DOHH2 (cell line): ENCODE data around the gene NFIX.

Experiments
- EZH2phosphoT487 ChIP-seq: fragments of 200-600 bp; sonication (generic); IDR thresholded peaks from 2 replicates; pipeline ENCODE4 v1.6.1; 2017; ENCODE audit warnings: borderline replicate concordance, mild to moderate bottlenecking, antibody characterized with exemption, low read length, moderate library complexity, mixed read lengths
- TF ChIP-seq, protein P1 (sequence below): fragments of 200-600 bp; sonication (generic); IDR thresholded peaks from one replicate; pipeline ENCODE4 v1.5.1; 2014; ENCODE audit warnings: antibody characterized with exemption, mild to moderate bottlenecking, low read depth, low read length; ENCODE audit not compliant: poor library complexity, severe bottlenecking

DNA sequence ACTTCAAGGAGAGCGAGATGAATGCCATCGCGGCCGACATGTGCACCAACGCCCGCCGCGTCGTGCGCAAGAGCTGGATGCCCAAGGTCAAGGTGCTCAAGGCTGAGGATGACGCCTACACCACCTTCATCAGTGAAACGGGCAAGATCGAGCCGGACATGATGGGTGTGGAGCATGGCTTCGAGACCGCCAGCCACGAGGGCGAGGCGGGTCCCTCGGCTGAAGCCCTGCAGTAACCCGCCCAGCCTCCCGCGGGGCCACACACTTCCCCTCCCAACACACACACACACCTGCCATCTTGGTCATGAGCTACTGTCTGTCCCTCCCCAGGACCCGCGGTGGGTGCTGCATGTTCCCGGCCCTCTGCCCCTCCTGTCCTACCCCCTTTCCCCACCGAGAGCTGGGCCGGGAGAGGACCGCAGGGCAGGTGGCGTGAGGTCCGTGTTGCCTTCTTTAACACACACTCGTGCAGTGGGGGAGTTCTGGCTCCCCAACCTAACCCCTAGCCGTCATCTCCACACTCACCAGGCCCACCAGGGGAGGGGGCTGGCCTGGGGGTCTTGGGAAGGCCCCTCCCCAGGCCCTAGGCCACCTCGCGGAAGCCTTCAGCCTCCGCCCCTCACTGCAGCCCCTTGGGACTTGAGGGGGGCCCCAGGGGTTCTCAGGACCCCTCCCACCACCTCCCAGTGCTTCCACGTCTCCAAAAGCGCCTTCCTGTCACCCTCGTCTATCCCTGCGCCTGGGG is 143.1 kb downstream of the NFIX start:
- TF ChIP-seq, protein P1, sequence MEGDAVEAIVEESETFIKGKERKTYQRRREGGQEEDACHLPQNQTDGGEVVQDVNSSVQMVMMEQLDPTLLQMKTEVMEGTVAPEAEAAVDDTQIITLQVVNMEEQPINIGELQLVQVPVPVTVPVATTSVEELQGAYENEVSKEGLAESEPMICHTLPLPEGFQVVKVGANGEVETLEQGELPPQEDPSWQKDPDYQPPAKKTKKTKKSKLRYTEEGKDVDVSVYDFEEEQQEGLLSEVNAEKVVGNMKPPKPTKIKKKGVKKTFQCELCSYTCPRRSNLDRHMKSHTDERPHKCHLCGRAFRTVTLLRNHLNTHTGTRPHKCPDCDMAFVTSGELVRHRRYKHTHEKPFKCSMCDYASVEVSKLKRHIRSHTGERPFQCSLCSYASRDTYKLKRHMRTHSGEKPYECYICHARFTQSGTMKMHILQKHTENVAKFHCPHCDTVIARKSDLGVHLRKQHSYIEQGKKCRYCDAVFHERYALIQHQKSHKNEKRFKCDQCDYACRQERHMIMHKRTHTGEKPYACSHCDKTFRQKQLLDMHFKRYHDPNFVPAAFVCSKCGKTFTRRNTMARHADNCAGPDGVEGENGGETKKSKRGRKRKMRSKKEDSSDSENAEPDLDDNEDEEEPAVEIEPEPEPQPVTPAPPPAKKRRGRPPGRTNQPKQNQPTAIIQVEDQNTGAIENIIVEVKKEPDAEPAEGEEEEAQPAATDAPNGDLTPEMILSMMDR: no peak
- no peak for TF ChIP-seq EZH2phosphoT487
